Measurements from ENCODE around the gene NCAPD3.
"Not testable (repeated sequence)": the region's sequence is repeated elsewhere in the genome, so short reads cannot be mapped to it uniquely, and the experiment has no call there.

The NCAPD3 gene

DNA sequence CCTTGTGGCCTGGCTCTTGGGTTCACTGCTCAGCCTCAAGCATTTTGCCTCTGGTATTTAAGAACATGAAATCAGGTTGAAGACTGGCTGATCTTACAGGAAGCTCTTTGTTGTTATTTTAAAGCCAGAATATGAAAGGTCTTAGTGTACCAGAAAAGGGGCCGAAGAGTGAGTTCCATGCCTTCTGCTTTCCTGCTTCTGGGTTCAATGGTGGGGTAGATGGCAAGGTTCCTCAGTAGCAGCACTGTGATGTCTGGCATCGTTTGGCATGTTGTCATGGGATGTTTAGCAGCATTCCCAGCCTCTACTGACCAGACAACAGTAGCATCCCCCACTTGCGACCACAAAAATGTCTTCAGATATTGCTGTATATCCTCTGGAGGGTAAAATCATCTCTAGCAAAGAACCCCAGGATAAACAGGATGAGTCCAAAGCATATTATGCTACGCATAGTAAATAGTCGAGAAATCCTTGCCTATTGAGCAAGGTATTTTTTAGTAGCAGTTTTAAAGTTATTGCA is 3.1 kb upstream of the NCAPD3 start:
- DNase-seq: no peak

DNA sequence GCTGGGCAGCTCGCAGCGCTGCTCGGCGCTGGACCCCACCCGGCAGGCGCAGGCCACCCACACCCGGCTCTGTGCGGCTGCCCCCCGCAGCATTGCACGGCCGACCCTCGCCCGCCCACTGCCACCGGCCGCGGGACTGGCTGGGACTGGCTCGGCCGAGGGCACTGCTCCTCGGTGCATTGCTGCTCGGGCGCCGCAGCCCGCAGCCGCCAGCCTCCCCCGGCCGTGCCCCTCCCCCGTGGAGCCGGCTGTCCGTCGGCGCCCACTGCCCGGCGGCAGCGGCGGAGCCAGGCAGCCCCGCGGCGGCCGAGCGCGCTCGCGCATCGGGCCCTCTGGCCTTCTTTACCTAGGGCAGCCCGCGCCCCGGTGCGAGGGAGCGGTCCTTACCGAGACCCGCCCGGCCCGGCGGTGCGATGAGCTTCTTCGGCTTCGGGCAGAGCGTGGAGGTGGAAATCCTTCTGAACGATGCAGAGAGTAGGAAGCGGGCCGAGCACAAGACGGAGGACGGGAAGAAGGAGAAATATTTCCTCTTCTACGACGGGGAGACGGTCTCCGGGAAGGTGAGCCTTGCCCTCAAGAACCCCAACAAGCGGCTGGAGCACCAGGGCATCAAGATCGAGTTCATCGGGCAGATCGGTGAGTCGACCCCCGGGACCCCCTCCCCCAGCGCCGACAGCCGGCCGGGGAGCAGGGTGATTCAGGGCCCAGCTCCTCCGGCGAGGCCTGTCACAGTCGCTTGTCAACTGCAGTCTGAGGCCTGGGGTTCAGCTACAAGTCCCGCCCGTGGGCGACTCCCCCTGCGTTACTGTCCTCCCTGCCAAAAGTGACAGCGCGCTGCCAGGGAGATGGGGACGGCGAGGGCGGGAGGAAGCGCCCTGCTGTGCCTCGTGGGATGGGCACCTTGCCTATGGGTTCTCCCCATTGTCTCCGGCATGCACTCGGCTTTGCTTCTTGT is 1.2 kb upstream of the NCAPD3 start:
- peak; percentile 77 for DNase-seq

DNA sequence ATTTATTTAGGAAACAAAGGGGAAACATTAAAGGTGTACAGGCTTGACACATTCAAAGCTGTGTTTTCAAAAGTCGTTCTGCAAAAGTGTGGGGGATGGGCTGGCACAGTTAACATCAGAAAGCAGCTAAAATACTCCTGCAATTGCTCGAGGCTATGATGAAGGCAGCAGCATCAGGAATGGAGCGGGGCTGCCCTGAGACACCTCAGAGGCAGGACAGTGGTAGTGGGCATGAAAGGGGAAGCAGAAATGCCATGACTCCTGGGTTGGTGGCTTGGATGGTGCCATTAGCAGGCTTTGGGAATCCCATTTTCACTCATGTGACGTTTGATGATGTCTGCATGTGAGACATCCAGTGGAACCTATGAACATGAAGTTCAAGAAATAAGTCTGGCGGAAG is 646 bp downstream of the NCAPD3 start:
- DNase-seq: no peak

DNA sequence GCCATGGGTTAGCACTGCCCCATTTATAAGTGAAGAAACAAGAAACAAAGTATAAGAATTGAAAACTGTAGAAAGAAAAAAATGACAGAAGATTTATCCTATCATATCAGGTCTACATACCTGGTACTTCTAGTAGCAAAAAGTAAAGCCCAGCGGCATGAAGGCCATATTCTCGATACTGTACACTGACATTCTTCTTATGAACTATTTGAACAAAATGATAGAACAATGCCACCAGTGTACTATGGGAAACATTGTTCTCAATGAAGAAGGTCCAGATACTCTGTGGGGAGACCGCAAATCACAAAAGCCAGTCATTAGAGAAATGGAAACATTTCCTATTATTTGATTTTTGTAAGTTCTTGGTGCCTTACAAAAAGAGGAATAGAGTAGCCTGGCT is 7.0 kb downstream of the NCAPD3 start:
- no peak for DNase-seq

DNA sequence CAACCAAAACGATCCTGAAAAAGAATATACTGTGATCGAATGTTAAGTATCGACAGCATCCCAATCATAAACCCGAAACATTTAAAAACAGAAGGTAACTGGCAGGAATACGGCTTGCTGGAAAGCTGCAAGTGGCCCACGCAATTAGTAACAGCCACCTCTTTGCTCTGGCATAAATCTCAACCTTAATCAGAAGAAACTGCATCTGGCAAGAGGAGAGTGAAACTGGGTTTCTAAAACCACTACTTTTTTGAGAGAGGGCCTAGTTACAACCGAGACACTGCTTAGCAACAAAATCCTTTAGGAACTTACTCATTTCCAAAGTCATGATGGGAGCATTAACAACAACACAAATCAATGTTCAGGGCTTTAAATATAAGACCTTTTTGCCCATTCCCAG is 7.9 kb downstream of the NCAPD3 start:
- no peak for DNase-seq

DNA sequence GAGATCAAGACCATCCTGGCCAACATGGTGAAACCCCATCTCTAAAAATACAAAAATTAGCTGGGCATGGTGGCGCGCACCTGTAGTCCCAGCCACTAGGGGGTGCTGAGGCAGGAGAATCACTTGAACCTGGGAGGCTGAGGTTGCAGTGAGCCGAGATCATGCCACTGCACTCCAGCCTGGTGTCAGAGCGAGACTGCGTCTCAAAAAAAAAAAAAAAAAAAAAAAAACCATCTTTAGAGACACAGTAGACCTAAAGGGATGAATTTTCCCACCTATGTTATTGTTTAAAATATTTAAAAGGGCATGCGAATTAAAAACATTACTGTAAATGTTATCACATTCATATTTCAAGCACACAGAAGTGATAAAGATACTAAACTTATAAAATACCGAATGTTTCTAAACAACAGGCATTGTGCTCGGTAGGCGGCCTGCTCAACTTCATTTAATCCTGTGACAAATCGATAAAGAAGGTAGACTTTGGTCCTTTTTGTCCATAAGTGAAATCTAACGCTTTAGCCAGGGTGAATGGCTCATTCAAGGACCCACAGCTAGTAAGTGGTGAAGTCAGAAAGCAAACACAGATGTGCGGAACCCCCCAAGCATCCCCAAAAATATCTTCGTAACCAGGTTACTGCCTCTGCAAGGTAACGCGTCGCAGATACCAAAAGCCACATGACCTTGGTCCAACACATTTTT is 16.1 kb downstream of the NCAPD3 start:
- no peak for DNase-seq

DNA sequence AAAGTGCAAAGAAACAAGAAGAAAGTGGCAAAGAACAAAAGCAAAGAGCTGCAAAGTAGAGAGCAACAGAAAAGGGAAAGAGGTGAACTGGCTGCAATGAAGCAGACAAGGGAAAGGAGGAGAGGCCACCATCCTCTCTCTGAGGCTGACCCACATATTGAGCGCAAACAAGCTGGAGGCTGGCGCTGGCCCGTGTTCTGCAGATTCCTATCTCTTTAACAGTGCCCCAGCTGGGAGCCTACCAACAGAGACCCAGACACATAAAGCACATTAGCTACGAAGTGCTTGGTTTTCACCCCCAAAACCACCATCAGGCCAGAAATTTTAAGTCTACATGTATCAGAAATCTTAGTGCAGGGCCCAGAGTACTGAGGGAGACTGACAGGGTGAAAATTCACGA is 17.6 kb downstream of the NCAPD3 start:
- DNase-seq: no peak

DNA sequence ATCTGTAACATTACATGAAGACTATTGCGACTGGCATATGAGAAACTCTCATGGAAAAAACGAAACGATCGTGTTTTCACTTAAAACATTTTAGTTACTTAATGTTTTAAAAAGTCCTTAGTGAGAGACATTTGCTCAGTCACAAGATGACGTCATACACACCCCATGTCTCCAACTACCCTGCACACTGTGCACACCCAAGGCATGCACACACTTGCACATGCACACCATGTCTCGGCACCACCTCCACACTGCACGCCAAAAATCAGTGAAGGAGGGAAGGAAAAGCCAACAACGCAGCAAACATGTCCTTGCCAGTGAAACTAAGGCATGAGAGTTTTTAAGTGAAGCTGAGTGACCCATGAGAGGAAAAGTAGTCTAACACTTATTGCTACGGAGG is 18.0 kb downstream of the NCAPD3 start:
- no peak for DNase-seq

DNA sequence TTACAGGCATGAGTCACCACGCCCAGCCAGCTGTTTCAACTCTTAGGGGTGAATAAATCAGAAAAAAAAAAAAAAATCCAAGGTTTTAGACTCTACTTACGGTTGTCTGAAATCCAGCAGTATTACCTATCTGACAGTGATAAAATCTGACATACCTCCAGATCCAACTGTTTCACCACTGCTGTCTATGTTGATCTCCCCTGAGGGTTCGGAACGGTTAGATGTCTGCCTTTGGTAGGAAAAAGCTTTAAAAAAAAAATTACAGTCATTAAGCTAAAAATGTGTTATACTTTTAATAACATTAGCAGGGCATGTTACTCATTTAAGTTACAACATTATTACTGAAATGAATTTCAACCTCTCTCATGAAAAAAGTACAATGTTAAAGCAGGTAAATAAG is 21.1 kb downstream of the NCAPD3 start:
- DNase-seq: no peak

DNA sequence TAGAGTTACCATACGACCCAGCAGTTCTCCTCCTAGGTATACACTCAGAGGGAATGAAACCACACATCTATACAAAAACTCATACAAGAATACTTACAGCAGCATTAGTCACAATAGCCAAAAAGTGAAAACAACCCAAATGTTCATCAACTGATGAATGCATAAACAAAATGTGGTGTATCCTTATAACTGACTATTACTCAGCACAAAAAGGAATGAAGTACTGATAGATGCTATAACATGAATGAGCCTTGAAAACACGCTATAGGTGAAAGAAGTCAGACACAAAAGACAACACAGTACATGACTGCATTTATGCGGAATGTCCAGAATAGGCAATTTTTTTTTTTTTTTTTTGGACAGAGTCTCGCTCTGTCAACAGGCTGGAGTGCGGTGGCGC is 23.1 kb downstream of the NCAPD3 start:
- DNase-seq: no peak

DNA sequence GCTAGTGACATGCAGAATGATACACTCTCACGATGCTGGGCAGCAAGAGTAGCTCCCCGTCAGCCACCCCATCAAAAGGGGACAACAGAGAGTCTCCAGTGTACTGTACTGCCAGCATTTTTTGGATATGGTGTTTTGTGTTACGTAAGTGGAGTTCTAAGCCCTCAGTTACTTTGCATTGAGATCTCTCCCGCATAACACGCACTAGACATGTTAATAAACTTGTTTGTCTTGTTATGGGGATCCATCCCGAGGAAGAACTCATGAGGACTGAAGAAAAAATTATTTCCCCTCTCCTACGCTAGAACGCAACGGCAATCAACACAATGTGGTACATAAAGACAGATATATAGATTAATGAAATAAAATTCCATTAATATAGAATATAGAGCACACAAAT is 24.2 kb downstream of the NCAPD3 start:
- no peak for DNase-seq

DNA sequence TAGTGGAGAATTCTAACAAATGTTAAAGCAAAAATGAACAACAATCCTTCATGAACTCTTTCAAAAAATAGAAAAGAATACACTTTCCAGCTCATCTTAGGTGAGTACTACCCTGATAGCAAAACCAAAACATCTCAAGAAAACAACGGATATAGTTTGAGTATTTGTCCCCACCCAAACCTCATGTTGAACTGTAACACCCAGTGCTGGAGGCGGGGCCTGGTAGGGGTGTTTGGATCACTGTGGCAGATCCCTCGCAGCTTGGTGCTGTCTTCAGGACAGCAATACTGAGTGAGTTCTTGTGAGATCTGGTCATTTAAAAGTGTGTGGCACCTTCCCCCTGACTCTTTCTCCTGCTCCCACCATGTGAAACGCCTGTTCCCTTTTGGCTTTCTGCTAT is 27.0 kb downstream of the NCAPD3 start:
- no peak for DNase-seq

DNA sequence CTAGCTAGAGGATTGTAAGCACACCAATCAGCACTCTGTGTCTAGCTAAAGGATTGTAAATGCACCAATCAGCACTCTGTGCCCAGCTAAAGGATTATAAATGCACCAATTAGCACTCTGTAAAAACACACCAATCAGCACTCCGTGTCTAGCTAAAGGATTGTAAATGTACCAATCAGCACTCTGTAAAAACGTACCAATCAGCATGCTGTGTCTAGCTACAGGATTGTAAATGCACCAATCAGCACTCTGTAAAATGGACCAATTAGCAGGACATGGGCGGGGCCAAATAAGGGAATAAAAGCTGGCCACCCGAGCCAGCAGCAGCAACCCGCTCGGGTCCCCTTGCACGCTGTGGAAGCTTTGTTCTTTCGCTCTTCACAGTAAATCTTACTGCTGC is 35.7 kb downstream of the NCAPD3 start:
- DNase-seq: not testable (repeated sequence)

DNA sequence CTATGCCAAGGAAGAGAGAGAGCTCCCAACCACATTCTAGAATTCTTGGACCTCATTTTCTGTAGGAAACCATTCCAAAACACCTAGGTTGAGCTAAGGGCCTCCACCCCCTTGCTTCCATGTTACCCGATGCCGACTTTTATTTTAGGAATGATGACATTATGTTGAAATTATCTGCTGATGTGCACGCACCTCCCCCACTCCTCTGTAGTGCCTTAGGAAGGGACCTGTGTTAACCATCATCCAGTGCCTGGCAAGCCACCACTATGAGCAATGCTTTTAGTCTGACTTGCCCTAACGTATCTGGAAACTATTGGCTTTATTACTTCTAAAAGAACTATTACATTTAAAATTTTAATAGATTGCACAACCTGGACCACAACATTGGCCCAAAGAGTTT is 42.1 kb downstream of the NCAPD3 start:
- no peak for DNase-seq

DNA sequence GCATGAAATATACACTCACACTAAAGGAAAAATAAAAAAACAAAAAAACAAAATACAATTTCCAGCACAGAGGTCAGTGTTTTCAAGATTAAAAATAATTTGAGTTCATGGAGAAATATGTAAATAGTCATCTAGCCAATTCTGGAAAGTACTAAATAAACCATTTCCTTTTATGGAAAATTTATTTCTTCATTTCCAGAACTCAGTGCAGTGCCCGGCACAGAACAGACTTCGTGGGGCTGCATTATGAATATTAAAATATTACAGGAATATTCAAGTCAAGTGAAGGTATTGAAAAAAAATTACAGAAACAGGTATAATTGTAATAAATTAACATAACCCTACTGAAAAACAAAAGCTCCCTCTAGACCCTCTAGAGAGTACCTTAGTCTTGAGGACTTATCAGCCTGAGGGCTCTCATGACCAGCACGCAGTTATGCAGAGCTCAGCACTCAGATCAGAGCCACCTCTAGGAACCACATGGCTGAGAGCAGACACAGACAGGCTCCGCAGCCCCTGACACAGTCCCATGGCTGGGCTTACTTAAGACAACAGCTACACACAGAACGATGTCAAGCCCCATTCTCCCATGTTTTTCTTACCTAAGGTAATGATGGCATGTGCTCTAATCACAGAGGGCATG is 45.6 kb downstream of the NCAPD3 start:
- DNase-seq: no peak

DNA sequence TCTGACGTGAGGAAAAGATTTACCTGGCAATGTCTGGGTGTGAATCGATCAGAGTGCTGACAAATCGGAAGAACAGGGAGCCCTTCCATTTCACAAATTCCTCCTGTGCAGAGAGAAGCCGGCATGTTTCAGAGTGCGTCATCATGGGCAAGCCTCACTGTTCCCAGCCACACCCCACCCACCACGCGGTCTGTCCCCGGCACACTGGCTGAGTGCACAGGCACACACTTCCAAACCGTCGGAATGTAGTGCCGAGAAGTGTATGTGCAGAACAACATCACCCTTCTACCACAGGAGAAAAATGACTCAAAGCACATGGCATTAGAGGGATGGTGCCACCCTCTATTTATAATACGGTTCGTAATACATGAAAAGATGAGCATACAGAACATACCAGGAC is 47.5 kb downstream of the NCAPD3 start:
- no peak for DNase-seq

DNA sequence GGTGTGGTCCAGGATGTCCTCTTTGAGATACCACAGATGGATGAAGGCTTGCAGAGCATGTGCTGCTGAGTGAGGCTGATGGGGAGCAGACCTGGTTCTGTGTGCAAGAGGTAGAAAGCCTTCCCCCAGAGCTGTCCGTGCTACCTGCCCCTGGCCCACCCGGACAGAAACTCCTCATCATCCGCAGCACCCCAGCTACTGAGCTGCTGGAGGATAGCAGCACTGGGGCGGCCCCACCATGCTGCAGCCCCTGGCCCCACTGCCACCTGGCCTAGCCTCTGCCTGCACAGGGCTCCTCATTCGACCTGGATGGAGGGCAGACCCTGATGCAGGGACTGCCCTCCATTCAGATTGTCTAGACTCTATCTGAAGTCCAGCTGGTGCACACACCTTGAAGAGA is 50.5 kb downstream of the NCAPD3 start:
- DNase-seq: no peak

DNA sequence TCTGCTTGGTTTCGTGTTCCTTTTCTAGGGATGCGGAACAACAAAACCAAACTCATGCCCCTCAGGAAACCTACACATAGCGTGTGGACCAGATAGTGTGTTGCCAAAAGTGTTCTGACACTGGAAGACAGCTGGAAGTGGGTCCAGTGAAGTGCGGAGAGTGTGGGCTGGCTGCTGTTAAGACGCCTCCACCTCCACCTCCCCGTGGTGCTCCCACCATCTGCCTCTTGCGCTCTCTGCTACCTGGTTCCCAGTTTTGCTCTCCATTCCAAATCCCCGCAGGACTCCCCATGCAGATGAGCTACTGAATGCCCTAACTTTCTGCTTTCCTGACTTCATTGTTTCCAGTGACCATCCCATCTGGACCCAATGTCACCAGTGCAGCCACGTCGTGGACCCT is 51.8 kb downstream of the NCAPD3 start:
- DNase-seq: no peak

DNA sequence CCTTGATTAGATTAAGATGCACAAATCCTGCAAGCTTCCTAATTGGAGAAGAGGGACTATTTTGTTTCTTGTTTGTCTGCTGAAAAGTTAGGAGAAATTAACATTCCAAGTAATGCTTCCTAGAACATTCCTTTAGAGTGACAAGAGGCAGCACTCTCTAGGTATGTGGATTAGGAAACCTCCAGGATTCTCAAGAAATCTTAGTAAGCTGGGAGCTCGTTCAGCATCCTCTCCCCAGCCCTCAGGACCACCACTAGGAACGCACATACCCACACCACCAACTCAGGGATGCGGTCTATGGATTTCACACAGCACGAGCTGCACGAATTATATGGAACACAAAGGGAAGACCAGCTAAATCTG is 52.9 kb downstream of the NCAPD3 start:
- no peak for DNase-seq

DNA sequence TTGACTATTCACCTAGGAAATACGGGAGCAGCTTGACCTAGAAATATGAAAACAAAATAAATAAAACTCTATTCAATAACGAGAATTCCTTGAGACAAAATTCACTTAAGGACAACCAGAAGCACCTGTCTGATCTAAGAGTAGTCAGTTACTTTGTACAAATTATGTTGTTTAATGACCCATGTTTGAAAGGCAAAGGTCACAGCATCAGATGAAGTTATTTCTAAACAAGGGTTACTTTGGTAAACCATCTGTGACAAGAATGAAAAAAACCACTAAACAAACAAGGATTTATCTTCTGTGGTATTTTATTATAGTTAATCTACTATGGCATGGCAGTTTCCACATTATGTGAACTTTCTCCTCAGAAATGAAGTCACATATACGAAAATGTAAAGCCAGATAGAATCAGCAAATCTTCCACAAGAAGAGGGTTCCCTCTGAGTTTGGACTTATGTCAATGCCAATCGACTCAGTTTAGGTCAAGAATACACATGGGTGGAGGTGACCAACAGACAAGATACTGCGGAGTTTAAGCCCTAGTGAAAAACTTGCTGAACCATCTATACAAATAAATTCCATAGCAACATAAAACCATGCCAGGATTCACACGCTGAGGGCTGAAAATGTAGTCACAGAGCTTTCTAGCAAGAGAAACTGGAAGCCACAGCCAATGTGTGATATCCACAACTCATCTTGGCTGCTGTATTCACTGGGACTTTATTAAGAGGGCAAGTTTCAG is 53.4 kb downstream of the NCAPD3 start:
- no peak for DNase-seq

DNA sequence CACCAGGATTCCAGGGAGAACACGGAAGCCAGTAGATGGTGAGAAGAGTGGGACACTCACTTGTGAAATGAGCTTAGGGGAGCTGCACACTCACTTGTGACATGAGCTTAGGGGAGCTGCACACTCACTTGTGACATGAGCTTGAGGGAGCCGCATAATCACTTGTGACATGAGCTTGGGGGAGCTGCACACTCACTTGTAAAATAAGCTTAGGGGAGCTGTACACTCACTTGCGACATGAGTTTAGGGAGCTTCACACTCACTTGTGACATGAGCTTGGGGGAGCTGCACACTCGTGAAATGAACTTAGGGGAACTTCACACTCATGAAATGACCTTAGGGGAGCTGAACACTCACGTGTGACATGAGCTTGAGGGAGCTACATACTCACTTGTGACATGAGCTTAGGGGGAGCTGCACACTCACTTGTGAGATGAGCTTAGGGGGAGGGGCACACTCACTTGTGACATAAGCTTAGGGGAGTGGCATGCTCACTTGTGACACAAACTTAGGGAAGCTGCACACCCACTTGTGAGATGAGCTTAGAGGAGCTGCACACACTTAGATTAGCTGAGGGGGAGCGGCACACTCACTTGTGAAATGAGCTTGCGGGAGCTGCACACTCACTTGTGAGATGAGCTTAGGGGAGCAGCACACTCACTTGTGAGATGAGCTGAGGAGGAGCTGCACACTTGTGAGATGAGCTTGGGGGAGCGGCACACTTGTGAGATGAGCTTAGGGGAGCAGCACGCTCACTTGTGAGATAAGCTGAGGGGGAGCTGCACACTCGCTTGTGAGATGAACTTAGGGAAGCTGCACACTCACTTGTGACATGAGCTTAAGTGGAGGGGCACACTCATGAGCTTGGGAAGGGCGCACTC is 59.0 kb downstream of the NCAPD3 start:
- peak; percentile 28 for DNase-seq

DNA sequence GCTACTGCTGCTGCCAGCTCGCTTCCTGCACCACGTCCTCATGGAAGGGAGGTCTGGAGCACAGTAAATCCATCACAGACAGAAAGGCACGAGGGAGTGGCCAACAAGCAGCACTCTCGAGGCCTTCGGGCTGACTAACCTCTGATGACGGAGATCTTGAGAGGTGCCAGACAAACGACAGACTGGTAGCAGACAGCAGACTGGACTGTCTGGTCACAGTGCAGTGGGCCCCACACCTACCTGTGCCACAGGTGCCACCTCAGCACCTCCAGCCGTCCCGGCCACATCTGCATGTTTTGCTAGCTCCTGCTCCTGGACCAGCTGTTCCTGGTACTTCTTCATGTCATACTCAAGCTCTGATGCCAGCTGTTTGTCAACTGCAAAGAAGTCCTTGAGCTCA is 64.1 kb downstream of the NCAPD3 start:
- no peak for DNase-seq

Data from NCI-H1092 (cell line).